GM21360 (cell line): Measurements from ENCODE around the gene FBXW10B.
"Not testable (repeated sequence)": the region's sequence is repeated elsewhere in the genome, so short reads cannot be mapped to it uniquely, and the experiment has no call there.

ENCODE experiments used
- ATAC-seq: cut with Tn5 transposase; IDR thresholded peaks from one replicate; pipeline ENCODE4 v1.9.1; 2021; ENCODE audit warnings: mild to moderate bottlenecking, moderate library complexity; ENCODE audit not compliant: unreplicated experiment

FBXW10B gene

GRCh38 chr17:15642505-15643251 lies 23.2 kb upstream of the FBXW10B start:
- not testable (repeated sequence) for ATAC-seq

- not testable (repeated sequence) for ATAC-seq
Observed at GRCh38 chr17:15642014-15642413, 22.5 kb upstream of the FBXW10B start.

GRCh38 chr17:15630930-15631453 lies 11.5 kb upstream of the FBXW10B start:
- ATAC-seq, result not testable (repeated sequence)

GRCh38 chr17:15629991-15630390 lies 10.5 kb upstream of the FBXW10B start:
- ATAC-seq, result not testable (repeated sequence)

- ATAC-seq, result not testable (repeated sequence)
Observed at GRCh38 chr17:15623661-15624209, 4.2 kb upstream of the FBXW10B start.

GRCh38 chr17:15623255-15623654 lies 3.8 kb upstream of the FBXW10B start:
- ATAC-seq, result not testable (repeated sequence)

- not testable (repeated sequence) for ATAC-seq
Observed at GRCh38 chr17:15622124-15622523, 2.6 kb upstream of the FBXW10B start.

GRCh38 chr17:15616828-15617227 lies 2.7 kb downstream of the FBXW10B start:
- ATAC-seq, result not testable (repeated sequence)

GRCh38 chr17:15615850-15616249 lies 3.7 kb downstream of the FBXW10B start:
- not testable (repeated sequence) for ATAC-seq

GRCh38 chr17:15613111-15613510 lies 6.4 kb downstream of the FBXW10B start:
- not testable (repeated sequence) for ATAC-seq

GRCh38 chr17:15592960-15593359 lies 26.5 kb downstream of the FBXW10B start:
- ATAC-seq, result not testable (repeated sequence)

- ATAC-seq, result not testable (repeated sequence)
Observed at GRCh38 chr17:15591986-15592385, 27.5 kb downstream of the FBXW10B start.

- ATAC-seq, result not testable (repeated sequence)
Observed at GRCh38 chr17:15590844-15591243, 28.7 kb downstream of the FBXW10B start.

- not testable (repeated sequence) for ATAC-seq
Observed at GRCh38 chr17:15589544-15590536, 29.7 kb downstream of the FBXW10B start.

GRCh38 chr17:15588017-15588416 lies 31.5 kb downstream of the FBXW10B start:
- not testable (repeated sequence) for ATAC-seq

- not testable (repeated sequence) for ATAC-seq
Observed at GRCh38 chr17:15583313-15583712, 36.2 kb downstream of the FBXW10B start.

- not testable (repeated sequence) for ATAC-seq
Observed at GRCh38 chr17:15581462-15581861, 38.0 kb downstream of the FBXW10B start.

- not testable (repeated sequence) for ATAC-seq
Observed at GRCh38 chr17:15576848-15577247, 42.7 kb downstream of the FBXW10B start.

GRCh38 chr17:15574660-15575059 lies 44.8 kb downstream of the FBXW10B start:
- not testable (repeated sequence) for ATAC-seq

GRCh38 chr17:15573870-15574269 lies 45.6 kb downstream of the FBXW10B start:
- ATAC-seq, result not testable (repeated sequence)
